GM21360 (cell line): ENCODE results near the gene CNBP.
"Not testable (repeated sequence)": the region's sequence is repeated elsewhere in the genome, so short reads cannot be mapped to it uniquely, and the experiment has no call there.

Experiments
- ATAC-seq: cut with Tn5 transposase; IDR thresholded peaks from one replicate; pipeline ENCODE4 v1.9.1; 2021; ENCODE audit warnings: mild to moderate bottlenecking, moderate library complexity; ENCODE audit not compliant: unreplicated experiment

The CNBP gene

DNA sequence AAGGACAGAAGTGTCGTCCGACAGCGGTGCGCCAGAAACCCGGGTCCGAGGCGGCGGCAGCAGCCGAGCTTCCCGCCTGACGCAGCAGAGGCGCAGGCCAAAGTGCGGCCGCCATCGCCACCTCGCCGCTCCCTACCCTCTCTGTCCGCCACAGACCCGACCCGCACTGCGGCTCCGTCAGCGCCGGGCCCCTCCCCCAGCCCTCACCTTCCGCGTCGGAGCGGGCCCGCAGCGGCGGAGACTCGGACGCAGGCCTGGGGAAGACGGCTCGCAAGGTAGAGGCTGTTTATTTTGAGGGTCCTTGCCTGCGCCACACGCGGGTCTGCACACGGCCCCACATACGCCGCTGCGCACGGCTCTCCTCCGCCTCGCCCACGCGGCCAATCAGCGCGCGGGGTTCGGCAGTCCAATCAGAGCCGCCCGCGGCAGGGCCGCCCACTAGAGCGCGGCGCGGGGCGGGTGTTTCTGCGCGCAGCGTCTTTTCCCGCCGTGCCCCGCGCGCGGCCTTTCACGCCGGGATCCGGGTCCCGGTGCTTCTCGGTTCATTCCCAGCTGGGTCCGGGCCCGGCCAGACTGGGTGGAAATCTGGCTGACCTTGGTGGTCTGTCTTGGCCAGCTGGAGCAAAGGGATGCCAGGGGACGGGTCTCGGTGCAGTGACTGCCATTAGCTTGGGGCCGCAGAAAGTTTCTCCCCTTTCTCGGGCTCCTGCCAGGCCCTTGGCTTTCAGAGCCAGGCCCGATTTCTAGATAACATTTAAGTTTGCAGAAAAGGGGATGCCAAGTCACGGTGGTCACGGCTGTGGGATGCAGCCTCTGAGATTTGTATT lies at the start of gene CNBP:
CNBP (minus strand) TSS at position 328 of the 827 bp plus-strand sequence. CDS start 12,139 bp downstream, outside the sequence.
- peak; percentile 90 for ATAC-seq

DNA sequence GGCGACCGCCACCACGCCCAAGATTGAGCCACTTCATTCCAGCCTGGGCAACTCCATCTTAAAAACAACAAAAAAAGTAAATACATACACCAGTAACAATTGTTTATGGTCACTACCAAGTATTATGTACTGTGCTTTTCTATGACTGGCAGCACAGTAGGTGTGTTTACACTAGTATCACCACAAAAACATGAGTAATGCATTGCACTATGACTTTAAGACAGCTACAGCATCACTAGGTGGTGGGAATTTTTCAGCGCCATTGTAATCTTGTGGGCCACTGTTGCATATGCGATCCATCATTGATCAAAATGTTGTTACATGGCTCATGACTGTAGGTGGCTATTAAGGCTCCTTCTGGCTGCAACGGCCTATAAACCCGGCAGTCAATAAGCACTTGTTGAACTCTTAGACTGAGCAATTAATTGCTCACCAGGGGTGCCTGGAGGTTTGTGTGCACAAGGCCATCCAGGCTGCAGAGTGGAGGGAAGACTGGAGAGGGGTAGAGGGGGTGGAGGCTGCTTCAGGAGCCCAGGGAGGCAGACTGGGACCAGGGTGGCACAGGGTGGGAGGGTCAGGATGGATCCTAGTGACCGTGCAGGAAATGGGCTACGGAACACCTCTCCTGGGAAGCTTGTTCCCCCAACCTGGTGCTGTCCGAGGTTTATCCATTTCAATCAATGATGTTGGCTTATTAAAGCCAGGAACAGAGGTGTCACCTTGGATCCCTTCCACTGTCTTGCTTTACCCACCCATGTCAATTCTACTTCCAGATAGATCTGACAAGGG lies 47.8 kb upstream of the CNBP start:
- ATAC-seq: no peak

DNA sequence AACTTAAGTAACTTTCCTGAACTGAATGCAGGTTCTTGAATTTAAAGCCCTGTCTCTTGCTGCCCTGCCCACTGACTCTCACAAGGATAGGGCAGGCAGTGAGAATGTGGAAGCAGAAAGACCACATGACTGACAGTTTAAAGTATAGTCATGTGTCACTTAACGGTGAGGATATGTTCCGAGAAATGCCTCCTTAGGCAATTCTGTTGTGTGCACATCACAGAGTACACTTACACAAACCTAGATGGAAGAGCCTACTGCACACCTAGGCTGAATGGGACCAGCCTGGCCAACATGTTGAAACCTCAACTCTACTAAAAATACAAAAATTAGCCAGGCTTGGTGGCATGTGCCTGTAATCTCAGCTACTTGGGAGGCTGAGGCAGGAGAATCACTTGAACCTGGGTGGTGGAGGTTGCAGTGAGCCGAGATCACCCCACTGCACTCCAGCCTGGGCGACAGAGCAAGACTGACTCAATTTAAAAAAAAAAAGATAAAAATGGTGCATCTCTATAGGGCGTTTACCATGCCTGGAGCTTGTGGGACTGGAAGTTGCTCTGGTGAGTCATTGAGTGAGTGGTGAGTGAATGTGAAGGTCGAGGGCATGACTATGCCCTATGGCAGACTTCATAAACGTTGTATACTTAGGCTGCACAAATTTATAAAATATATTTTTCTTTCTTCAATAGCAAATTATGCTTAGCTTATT lies 46.8 kb upstream of the CNBP start:
- no peak for ATAC-seq

DNA sequence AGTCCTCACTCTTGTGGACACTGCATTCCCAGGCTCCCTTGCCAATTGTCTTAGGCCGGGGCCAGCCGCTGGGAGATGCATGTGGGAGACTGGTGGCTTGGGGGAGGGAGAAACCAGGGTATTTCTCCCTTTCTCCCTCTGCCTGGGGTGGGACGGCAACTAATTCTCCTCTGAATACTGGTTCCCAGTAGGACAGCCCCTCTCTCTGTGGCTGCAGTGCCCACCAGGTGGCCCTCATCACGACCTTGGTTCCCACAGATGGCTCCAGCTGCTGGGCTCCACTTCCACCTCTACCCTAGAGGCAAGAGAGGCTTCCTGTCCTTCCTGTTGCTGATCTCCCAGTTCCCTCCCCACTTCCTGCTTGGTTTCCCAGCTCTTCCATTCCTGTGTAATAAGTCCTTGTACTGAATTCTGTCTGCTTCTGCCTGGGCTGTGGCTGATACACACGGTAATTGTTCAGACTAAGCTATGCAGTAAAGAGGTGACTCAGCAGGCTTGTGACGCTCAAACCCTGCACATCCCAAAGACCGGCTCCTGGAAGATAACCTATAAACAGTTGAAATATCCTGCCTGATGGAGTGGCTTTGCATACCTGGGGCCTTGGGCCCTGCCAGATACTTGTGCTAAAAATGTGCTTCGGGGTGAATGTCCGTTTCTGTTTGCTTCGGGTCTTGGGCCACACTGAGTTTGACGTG lies 45.3 kb upstream of the CNBP start:
- no peak for ATAC-seq

DNA sequence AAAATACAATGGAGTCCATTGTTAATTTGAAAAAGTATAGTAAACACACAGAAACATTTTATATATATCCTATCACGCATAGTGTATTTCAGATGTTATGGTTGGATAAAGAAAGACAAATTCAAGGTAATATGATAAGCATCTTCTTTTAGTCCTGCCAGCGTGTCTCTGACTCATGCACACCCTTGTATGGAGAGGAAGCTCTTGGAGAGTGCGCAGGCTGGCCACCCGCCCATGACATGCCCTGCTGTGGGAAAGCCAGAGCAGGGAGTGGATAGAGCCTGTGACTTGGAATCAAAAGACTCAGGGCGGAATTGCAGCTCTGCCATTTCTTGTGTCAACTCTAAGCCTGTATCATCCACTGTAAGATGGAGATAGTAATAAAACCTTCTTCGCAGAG lies 42.7 kb upstream of the CNBP start:
- ATAC-seq: no peak

DNA sequence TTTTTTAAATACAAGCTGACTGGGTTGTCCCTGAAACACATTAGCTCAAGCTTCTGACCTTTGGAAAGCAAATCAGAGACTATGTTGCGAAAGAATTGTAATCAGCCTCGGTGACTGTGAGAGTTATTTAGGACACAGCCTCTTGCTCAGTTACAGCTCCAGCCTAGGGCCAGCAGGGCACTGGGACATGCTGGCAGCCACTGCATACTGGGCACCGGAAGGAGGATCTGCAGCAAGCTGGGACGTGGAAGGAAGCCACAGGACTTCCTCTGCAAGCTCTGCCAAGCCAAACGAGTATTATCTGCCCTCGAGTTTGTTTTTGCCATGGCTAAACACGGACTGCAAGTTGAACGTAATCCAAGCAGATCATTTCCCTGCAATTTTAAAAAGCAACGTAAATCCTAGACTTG lies 41.3 kb upstream of the CNBP start:
- no peak for ATAC-seq

DNA sequence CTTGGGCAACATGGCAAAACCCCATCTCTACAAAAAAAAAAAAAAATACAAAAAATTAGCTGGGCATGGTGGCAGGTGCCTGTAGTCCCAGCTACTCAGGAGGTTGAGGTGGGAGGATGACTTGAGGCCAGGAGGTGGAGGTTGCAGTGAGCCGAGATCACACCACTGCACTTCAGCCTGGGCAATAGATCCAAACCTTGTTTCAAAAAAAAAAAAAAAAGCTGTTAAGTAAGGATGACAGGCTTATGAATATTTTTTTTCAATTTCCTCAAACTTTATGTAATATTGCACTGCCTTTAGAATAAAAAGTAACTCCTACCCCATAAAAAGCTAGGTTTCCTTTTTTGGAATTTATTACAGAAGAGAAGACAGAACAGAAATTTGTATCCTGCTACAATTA lies 40.7 kb upstream of the CNBP start:
- not testable (repeated sequence) for ATAC-seq

DNA sequence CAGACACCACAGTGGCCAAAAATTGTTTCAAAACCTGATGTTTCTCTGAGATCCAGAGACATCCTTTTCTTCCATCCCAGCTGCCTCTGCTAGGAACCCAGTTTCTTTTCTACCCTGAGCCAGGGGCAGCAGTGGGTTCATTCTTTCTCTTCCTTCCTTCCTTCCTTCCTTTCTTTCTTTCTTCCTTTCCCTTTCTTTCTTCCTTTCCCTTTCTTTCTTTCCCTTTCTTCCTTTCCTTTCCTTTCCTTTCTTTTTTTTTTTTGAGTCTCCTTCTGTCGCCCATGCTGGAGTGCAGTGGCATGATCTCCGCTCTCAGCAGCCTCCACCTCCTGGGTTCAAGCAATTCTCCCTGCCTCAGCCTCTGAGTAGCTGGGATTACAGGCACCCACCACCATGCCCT lies 35.0 kb upstream of the CNBP start:
- no peak for ATAC-seq

DNA sequence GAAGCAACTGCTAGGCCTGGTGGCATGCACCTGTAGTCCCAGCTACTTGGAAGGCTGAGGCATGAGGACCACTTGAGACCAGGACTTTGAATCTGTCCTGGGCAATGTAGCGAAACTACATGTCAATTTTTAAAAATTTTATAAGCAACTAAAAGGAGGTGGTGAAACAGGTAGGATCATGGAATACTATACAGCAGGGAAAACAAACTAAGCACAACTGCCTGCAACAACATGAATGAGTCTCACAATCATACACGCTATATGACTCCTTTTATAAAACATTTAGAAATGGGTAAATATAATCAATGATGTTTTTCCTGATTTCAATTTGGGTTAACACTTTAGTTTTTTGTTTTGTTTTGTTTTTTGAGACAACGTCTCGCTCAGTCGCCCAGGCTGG lies 29.5 kb upstream of the CNBP start:
- no peak for ATAC-seq

DNA sequence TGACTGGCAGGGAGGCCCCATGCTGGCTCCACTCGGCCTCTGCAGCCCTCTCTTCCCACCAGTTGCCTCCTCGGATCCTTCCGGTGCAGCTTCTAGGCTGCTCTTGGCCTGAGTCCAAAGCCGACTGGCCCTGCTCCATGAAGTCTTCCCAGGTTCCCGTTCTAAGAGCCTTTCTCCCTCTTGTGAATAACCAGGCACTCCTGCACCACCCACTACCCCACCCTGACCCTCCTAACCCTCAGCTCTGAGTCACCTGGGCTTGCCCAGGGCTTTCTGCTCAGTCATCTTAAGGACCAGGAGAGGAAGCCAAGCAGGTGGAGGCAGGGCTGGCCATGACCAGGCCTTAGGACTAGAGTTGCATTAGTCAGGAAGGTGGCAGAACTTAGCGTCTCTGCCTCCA lies 28.1 kb upstream of the CNBP start:
- ATAC-seq: no peak

DNA sequence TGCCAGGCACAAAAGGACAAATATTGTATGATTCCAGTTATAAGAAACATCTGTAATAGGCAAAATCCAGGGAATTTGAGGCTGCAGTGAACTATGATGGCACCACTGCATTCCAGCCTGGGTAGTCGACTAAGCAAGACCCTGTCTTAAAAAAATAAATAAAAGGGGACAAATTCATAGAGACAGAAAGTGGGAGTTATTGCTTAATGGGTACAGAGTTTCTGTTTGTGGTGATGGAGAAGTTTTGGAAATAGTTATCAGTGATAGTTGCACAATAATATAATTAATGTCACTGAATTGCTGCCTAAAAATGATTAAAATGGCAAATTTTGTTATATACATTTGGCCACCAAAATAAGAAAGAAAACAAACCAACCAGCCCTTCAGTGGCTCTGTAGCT lies 27.6 kb upstream of the CNBP start:
- ATAC-seq: no peak

DNA sequence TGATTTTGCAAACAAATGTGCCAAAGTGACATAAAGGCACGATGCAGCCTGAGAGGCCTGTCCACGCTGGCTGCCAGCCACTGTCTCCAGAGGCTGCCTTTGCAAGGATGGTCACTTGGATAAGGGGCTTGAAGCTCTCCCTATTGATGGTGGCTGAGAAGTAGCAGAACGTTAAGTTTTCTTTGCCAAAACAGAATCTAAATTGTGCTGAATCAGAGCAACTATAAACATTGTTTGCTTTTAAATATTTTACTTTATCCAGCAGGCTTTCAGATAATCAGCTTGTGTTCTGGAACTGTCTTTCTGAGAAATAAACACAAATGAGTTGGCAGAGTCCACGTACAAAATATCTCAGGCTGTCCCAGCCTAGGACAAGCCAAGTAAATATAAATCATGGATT lies 23.8 kb upstream of the CNBP start:
- ATAC-seq: no peak

DNA sequence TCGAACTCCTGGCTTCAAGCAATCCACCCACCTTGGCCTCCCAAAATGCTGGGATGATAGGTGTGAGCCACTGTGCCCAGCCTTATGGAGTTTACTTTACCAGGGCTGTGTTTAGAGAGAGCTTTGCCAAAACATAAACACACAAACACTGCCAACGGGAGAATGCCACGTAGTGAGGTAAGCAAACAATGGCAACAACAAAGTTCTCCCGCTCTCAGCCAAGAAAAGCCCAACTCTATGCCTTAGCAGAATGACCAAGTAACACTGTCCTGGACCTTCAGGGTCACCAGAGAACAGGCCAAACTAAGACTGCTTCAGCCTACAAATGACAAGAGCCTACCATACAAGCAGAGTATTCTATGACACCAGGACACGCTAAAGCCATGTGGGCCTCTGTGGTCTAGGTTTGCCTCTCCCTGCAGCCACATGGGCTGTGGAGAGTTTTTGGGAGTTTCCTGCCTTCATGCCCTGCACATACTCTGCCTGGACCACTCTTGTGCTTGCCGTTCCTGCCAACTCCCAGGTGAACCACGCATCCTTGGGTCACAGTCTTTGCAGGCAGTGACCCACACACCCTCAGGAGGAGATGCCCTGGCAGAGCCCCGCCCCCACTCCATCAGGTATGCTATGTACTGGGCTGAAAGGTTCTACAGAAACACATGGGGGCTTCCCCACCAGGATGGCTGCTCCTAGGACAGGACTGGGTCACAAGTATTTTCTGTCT lies 21.6 kb upstream of the CNBP start:
- no peak for ATAC-seq

DNA sequence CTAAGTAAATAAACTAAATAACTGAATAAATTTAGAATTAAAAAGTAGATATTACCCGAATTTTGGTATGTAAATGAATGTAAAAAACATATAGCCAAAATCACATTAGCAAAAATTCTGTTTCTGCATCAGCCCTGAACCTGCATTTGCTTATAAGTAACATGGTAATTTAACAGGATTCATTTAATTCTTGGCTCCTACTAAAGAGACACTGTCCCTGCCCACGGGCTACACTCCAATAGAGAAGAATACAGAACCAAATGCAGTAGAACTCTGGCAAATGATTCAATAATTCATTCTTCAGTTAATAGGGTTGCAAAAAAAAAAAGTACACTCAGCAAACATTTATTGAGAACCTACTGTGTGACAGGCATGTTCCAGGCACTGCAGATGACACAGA lies 20.8 kb upstream of the CNBP start:
- ATAC-seq: no peak

DNA sequence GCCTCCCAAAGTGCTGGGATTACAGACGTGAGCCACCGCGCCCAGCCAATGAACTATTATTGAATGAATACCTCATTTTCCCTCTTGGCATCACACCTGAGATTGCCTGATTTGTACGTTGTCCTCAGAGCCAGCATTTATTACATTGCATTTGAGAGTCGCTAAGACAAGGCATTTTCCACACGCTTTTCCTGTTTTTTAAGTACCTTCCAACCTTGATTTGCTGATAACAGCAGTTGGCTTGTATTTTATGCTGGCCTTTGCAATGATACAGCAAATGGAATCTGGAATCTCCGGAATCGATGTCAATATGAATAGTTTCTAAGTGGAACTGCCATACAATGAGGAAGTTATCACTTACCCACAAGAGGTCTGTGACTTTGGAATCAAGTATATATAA lies 15.7 kb upstream of the CNBP start:
- ATAC-seq: no peak

DNA sequence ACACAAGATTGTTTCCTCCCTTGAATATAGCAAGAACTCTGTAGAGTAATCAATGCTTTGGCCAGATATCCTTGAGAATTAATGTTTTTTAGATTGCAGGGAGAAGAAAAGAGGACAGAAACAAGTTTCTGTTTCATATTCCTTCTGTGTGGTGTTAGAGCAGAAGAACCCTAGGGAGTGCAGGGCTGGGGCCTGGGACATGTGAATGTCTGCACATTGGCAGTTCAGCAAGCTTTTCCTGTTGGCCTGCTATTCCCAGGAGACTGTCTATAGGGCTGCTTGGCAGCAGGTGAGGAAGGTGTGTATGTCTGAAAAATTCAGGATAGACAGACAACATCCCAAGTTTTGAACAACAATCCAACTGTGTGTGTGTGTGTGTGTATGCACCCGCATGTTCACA lies 13.6 kb upstream of the CNBP start:
- ATAC-seq: no peak

DNA sequence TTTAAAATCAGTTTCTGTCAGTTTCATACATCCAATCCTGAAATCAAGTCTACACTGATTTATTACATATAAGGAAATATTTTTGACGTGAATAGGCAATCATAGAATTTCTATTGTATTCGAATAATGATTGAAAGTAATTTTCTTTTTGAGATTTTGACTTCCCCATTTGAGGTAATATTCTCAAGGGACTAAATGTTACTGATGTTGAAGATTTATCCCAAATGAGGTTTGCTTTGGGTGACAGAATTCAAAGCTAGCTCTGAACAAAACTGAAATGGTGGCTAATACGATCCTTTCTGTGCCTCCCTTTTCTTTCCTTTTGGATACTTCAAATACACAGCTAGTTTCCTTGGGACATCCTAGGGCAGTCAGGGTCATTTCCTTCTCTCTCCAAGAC lies 12.9 kb upstream of the CNBP start:
- no peak for ATAC-seq

DNA sequence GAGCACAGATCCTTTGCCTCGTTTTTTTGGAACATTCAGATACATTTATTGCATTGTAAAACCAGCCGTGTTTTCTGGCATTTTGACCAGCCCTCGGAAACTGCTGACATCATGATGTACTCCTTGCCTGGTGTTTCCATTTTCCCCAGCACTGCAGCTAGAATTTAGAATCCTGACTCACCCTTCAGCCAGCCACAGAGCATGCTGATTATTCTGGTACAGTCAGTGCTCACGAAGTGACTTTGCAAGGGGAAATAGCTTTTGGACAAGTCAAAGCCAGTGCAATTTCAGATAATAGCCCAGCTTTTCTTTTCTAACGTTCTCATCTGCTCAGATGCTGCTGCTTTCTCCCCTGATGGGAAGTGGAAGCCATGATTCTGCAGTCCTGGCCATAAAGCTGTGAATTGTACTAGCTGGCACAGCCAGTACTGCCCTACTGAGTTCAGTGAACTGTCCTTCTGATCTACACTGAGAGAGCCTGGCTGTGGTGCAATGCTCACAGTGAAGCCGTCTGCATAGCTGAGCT lies 12.1 kb upstream of the CNBP start:
- ATAC-seq: no peak

DNA sequence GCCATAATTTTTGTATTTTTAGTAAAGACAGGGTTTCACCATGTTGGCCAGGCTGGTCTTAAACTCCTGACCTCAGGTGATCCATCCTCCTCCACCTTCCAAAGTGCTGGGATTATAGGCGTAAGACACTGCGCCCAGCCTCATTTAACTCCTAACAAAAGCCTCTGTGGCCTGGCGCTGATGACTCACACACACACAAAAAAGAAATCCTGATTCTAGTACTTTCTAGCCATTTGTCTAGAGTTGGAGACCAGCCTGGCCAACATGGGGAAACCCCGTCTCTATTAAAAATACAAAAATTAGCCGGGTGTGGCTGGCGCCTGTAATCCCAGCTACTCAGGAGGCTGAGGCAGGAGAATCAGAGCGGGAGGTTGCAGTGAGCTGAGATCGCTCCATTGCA lies 6.1 kb upstream of the CNBP start:
- ATAC-seq: not testable (repeated sequence)

DNA sequence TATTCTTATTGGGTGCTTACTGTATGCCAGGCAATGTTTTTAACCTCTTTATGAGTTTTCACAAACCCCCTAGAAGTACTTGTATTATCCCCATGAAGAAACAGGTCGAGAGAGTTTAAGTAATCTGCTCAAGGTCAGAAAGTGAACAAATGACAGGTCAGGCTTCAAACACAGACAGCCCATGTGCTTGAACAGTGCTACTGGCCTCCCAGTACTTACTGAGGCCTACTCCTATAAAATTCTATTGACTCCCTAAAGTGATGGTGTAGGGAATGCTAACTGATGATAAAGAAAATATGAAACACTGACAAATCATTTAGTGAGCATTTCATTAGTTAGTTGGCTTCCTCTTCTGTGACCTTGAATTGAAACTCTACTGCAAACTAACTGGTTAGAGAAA lies 4.2 kb upstream of the CNBP start:
- no peak for ATAC-seq
